HL-60 (cell line): Measurements from ENCODE around the gene RIC3.

Experiments
- DNase-seq, 2 experiments: peaks; one replicate each; pipeline ENCODE4 v3.0.0-alpha.2; 2010 to 2020; ENCODE audit warnings: low read depth in 1 of 2, low spot score in 1 of 2
- H3K27ac ChIP-seq: fragments of 250-450 bp; sonication (Bioruptor Pico); replicated peaks from 2 replicates; pipeline ENCODE4 v1.5.1; 2020; ENCODE audit warnings: mild to moderate bottlenecking, moderate library complexity
- H3K27me3 ChIP-seq: fragments of 250-450 bp; sonication (Bioruptor Pico); 2 replicates; pipeline ENCODE4 v1.5.1; 2021; ENCODE audit warnings: mild to moderate bottlenecking, moderate library complexity; ENCODE audit not compliant: insufficient read depth, poor library complexity, severe bottlenecking
- H3K4me3 ChIP-seq: replicated peaks from 2 replicates; pipeline ENCODE4 v1.5.1; 2011; ENCODE audit warnings: mild to moderate bottlenecking, control low read depth, low read length; ENCODE audit not compliant: insufficient read depth
- CTCF ChIP-seq: IDR thresholded peaks from one replicate; pipeline ENCODE4 v1.5.1; 2011; ENCODE audit warnings: low read length, control low read depth, inconsistent platforms; ENCODE audit not compliant: insufficient read depth
- GABPA ChIP-seq: IDR thresholded peaks from 2 replicates; pipeline ENCODE4 v1.6.1; 2012; ENCODE audit warnings: low read depth
- POLR2AphosphoS5 ChIP-seq: IDR thresholded peaks from 2 replicates; pipeline ENCODE4 v1.6.1; 2012; ENCODE audit warnings: low read depth
- REST ChIP-seq: IDR thresholded peaks from 2 replicates; pipeline ENCODE4 v1.6.1; 2012; ENCODE audit warnings: low read depth; ENCODE audit not compliant: insufficient replicate concordance
- SPI1 ChIP-seq: IDR thresholded peaks from 2 replicates; pipeline ENCODE4 v1.6.1; 2012; ENCODE audit warnings: low read depth, mild to moderate bottlenecking, borderline replicate concordance

Gene RIC3

GRCh38 chr11:8202516-8203413 lies 33.9 kb upstream of the RIC3 start:
- no peak for TF ChIP-seq SPI1
- DNase-seq = no peak
- Histone ChIP-seq H3K27me3 (no peaks in the 10 kb centered on the region), H3K4me3 (no peak overlapping the region), H3K27ac (no peak overlapping the region)

- Histone ChIP-seq H3K4me3 (no peak overlapping the region), H3K27ac (peak overlapping the region; percentile 39), H3K27me3 (no peaks in the 10 kb centered on the region)
- peak in 1 of 2 experiments; percentile 73 for DNase-seq
- TF ChIP-seq POLR2AphosphoS5 (no peak), REST (no peak), SPI1 (no peak), GABPA (no peak), CTCF (no peak)
Observed at GRCh38 chr11:8201644-8202365, 33.0 kb upstream of the RIC3 start.

GRCh38 chr11:8199676-8200075 lies 30.9 kb upstream of the RIC3 start:
- Histone ChIP-seq H3K4me3 (no peak overlapping the region), H3K27ac (no peak overlapping the region), H3K27me3 (no peaks in the 10 kb centered on the region)
- TF ChIP-seq GABPA (no peak), REST (no peak), CTCF (no peak)
- DNase-seq = no peak

GRCh38 chr11:8196749-8197148 lies 27.9 kb upstream of the RIC3 start:
- no peak overlapping the region for H3K4me3 ChIP-seq
- no peak for DNase-seq
- TF ChIP-seq POLR2AphosphoS5 = no peak
- no peak for TF ChIP-seq REST
- no peak for TF ChIP-seq CTCF
- TF ChIP-seq GABPA = no peak
- no peak for TF ChIP-seq SPI1
- H3K27ac ChIP-seq = no peak overlapping the region
- H3K27me3 ChIP-seq = no peaks in the 10 kb centered on the region
